DMS153 treated with DMSO at 0.1 percent for 48 hours (cell line): ENCODE results near the gene SNRNP35.
"Not testable (repeated sequence)": the region's sequence is repeated elsewhere in the genome, so short reads cannot be mapped to it uniquely, and the experiment has no call there.

ENCODE experiments used
- DNase-seq: peaks from one replicate; lab custom pipeline; 2025; ENCODE audit not compliant: unreplicated experiment; lab: John Stamatoyannopoulos, UW

The SNRNP35 gene

DNA sequence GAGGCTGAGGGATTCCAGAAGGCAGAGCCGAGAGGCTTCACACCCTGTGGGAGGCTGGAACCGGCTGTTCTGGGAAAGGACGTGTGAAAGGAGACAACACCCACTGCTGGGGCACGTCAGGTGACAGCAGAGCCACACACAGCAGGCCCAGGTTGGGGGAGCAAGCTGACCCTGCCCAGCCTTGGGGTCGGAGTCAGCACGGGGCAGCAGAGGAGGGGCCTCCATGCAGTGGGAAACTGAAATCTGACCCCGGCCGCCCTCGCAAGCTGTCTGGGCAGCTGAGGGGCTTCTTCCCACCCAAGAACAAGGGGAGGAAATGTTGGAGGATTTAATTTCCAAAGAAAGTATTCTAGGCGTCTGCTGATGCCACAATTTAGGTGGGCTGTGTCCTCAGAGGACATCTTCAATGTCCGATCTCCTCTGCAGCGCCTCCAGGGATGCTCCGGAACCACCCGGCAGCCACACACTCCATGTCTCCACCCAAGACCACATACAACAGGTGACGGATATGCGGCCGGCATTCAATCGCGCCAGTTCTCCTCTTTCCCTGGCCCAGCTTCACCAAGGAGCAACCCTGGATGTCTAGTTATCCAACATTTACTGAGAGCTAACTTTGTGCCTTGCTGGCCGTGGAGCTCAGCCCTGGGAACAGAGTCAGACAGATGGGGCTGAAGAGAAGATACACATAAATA lies 30.7 kb downstream of the SNRNP35 start:
- no peak for DNase-seq

DNA sequence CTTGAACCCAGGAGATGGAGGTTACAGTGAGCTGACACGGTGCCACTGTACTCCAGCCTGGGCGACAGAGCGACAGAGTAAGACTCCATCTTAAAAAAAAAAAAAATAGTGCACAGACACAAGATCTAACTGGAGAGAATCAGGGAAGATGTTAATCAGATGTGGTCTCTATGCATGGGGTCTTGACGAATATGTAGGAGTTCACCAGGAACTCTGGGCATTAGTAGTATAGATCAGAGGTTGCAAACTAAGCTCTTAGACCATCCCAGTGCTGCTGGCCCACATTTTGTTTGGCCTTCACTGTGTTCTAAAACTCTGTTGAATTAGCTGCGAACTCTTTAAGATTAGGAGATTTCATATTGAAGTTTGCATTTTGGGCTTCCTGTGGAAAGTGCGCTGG lies 31.6 kb downstream of the SNRNP35 start:
- DNase-seq, result no peak

DNA sequence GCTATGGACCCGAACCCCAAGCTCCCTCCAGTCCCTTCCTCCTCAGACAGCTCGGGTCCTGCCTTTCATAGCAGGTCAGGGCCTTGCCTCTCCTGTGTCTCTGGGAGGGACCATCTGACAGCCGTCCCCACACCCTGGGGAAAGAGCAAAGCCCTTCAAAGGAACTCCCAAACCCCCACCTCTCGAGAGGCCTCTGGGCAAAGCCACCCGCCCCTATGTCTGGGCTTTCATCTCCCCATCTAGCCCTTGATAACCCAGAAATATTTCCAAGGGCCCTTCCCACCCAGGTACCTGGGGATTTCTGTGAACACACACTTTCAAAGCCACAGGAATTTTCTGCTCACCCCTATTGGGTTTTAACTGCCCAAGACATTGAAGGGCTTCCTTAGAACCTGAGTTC lies 32.1 kb downstream of the SNRNP35 start:
- no peak for DNase-seq

DNA sequence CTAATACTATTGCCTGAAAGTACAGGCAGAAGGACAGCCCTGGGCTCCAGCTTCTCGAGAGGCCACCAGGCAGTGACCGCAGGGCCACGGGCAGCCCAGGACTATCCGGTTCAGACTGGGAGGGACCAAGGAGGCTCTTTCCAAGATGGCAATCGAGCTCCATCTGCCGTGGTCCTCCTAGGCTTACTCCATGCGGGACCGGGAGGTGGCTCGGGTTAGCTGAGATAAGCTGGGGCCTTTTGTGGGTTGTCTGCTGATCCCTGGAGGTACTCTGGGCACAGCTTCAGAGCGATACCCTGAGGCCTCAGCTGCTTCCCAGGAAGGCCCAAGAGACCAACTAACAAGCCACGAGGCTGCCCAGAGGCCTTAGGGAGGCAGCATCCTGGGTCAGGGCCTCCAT lies 33.1 kb downstream of the SNRNP35 start:
- DNase-seq, result no peak

DNA sequence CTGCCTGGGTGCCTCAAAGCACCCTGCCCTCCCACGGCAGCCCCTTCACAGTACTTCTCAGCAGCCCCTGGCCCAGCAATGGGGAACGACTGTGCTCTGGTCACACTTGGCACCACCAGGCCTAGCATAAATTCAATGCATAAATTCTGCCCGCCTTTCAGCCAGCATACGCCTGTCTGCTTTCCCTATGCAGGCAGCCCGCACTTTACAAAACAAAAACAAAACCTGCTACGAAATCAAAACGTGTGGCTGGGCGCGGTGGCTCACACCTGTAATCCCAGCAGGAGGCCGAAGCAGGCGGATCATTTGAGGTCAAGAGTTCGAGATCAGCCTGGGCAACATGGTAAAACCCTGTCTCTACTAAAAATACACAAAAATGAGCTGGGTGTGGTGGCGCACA lies 33.5 kb downstream of the SNRNP35 start:
- DNase-seq, result no peak

DNA sequence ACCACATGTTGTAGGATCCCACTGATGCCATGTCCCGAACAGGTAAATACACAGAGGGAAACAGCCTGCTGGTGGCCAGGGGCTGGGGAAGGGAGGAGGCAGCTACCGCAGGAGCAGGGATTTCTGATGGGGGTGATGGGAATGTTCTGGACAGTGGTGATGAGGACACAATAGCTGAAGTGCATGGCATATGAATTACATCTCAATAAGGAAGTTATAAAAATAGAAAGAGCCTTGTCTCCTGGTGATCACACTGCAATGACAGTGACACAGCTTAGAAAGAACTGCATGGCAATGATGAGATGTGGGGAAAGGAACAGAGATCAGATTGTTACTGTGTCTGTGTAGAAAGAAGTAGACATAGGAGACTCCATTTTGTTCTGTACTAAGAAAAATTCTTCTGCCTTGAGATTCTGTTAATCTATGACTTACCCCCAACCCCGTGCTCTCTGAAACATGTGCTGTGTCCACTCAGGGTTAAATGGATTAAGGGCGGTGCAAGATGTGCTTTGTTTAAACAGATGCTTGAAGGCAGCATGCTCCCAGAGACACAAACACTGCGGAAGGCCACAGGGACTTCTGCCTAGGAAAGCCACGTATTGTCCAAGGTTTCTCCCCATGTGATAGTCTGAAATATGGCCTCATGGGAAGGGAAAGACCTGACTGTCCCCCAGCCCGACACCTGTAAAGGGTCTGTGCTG lies 34.5 kb downstream of the SNRNP35 start:
- DNase-seq, result not testable (repeated sequence)

DNA sequence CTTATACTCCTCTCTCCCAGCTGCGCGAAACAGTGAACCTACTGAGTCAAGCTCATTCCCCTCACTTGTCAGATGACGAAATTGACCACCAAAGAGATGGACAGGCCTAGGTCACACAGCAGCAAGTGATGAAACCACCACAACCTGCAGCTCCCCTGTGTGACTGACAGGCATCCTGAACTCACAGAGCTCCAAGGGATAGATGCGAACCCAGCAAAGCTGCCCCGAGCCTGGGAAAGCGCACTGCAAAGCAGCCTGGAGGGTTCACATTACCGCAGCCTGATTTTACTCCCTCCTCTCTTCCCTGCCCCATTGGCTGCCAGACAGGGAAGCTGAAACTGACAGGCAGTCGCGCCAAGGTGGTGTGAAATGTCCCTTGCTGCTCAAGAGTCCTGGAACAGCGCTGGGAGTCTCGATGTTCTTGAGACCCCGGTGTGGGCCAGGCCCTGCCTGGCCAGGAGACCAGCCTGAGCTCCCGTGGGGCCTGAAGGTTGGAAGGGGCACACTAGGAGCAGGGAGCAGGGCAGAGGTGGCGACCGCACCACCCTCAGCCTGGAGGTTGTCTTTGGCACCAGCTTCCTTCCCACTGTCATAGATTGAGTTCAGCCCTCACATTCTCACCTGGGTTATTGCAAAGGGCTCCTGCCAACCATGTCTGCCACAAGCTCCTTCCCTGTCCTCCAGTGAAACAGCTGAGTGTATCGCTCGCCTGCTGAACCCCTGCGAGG lies 36.3 kb downstream of the SNRNP35 start:
- no peak for DNase-seq

- no peak for DNase-seq
Measured at GRCh38 chr12:123497065-123497464, 39.1 kb downstream of the SNRNP35 start.

DNA sequence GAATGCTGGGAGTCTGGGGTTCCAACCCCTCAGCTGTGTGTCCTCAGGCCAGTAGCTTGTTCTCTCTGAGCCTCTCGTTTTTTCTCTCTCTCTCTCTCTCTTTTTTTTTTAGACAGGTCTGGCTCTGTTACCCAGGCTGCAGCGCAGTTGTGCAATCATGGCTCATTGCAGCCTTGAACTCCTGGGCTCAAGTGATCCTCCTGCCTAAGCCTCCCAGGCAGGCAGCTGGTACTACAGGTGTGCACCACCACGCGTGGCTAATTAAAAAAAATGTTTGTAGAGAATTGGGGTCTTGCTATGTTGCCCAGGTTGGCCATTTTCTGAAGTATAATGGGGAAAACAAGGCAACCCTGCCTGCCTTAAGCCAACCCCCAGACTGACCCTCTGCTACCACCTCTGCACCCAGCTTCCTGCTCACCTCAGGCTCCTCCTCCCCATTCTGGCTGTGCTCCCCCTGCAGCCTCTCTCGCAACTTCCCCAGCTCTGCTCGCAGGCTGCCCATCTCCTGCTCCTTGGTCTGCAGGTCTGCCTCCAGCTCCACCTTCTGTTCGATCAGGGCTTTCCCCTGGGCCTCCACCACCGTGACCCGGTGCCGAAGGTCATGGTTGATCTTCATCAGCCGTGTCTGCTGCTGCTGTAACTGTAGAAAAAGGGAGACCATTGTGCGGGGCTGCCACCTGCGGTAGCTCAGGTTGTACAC lies 40.3 kb downstream of the SNRNP35 start:
- DNase-seq, result no peak

- no peak for DNase-seq
Measured at GRCh38 chr12:123499332-123499731, 41.4 kb downstream of the SNRNP35 start.

GRCh38 chr12:123502163-123502704 lies 44.3 kb downstream of the SNRNP35 start:
- no peak for DNase-seq

DNA sequence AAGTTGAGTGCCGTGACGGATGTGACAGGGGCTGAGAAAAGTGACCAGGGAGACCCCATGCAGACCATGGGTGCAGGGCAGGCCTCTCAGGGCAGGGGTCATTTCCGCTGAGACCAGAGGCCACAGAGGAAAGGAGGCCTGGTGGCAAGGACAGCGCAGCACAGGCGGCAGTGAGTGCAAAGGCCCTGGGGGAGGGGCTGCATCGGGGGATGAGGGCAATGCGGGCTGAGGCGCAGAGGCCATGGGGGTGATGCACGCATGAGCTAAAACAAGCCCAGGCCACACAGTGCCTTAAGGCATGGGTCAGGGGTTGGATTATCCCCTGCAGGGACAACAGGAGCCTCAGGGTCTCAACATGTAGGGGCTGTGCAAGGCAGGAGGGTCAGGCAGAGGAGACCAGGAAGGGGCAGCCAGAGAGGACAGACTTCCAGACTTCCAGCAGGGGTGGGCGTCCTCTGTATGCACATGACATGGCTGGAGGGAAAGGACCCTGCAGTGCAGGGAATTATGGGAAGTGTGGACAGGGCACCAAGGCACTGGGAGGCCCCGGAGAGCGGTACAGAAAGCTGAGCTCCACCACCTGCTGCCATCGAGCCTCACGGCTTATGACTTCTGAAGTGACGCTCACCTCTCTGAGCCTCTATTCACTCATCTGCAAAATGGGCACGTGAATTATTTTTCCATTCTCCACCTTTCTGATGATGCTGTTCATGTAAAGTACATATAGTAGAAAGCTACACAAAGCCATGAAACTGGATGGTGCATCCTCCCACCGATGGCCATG lies 48.3 kb downstream of the SNRNP35 start:
- DNase-seq, result no peak

GRCh38 chr12:123506843-123507236 lies 48.9 kb downstream of the SNRNP35 start:
- no peak for DNase-seq

DNA sequence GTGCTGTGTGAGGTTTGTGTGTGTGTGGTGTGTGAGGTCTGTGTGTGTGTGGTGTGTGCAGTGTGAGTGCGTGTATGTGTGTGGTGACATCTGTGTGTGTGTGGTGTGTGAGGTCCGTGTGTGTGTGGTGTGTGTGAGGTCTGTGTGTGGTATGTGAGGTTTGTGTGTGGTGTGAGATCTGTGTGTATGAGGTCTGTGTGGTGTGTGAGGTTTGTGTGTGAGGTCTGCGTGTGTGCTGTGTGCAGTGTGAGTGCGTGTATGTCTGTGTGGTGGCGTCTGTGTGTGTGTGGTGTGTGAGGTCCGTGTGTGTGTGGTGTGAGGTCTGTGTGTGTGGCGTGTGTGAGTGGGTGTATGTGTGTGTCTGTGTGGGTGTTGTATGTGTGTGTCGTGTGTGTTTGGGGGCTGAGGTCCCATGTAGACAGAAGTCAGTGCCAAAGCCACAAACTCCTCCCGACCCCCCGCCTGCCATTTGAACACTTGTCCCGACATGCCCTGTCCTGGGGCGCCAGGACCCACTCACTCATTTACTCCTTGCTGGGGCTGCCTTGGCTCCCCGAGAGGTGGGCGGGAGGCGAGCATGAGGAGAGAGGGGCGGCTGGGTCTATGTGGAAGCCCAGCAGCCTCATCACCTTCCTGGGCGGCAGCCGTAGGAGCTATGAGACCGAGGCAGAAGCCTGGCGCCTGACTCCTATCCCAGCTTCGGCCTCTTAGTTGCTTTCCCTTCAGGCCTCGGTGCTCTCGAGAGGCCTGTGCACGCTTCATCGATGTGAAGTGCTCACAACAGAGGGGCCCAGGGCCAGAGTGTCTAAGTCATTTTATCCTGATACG lies 55.1 kb downstream of the SNRNP35 start:
- DNase-seq, result no peak

DNA sequence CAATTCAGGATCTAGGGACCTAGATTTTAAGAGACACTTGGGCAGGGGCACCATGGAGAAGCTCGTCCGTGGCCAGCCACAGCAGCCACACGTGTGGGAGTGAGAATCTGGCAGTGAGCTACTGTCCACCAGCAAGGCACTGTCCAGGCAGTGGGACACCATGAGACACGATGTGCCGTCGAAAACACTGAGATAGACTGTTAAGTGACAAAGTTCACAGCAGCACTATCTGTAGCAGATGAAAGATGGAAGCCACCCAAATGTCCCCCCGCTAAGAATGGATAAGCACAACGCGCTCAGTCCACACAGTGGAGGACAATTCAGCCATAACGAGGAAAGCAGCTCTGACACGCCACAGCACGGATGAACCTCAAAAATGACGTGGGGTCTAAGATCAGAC lies 55.9 kb downstream of the SNRNP35 start:
- no peak for DNase-seq

DNA sequence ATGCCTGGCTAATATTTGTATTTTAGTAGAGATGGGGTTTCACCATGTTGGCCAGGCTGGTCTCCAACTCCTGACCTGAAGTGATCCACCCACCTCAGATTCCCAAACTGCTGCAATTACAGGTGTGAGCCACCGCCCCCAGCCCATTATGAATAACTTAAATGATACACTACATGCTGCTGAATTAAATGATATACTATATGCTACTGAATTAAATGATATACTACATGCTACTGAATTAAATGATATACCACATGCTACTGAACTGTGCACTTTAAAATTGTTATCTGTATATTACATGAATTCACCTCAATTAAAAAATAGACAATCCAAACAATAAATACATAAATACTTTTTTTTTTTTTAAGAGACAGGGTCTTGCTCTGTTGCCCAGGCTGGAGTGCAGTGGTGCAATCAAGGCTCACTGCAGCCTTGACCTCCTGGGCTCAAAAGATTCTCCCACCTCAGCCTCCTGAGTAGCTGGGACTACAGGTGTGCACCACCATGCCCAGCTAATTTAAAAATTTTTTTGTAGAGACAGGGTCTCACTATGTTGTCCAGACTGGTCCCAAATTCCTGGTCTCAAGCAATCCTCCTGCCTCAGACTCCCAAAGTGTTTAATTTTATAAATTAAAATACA lies 56.8 kb downstream of the SNRNP35 start:
- DNase-seq, result not testable (repeated sequence)

DNA sequence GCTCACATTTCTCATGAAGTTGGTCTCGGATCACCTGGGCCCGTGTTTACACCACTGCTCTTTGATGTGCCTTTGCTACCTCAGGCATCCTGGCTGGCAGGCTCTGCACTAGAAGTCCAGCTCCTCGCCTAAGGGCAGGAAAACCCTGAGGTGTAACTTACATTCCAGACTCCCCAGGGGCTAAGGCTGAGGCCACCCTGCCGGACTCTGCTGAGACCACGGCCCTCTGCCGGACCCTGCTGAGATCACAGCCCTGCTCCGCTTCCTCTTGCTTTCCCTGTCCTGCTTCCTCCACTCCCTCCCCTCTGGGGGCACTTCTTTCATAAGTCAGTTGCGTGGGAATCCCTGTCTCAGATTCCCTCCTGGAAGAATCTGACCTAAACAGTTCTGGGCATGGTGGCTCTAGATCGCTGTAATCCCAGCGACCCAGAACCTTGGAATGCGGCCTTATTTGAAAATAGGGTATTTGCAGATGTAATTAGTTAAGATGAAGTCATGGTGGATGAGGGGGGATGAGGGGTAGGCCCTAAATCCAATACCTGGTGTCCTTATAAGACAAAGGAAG lies 58.4 kb downstream of the SNRNP35 start:
- DNase-seq, result no peak
